ENCODE data around the gene FRMD5. TPM values are rescaled to one million over a fixed set of nuclear protein-coding genes. Genes with fewer than 3 reads are reported as not detected.

The FRMD5 gene
- total RNA-seq, 1 donor from 2014 or later, result 0.09 TPM

GRCh38 chr15:44194323-44195150 lies 534 bp downstream of the FRMD5 start:
- Mint-ChIP-seq H3K4me1 (ENCODE audit: low read depth) (peaks cover 15% of the 10 kb centered on the region), H3K36me3 (ENCODE audit: low read depth) (no peaks in the 10 kb centered on the region), H3K27me3 (ENCODE audit: low read depth) (peaks cover 64% of the 10 kb centered on the region), H3K4me3 (ENCODE audit: low read depth) (peak overlapping the region; percentile 82), H3K27ac (no peak overlapping the region), H3K9me3 (no peaks in the 10 kb centered on the region)
- peak; percentile 12 for DNase-seq (ENCODE audit: low spot score)
- intact Hi-C loops (cut with micrococcal nuclease), result no loop called here

GRCh38 chr15:44193651-44194322 lies 1.3 kb downstream of the FRMD5 start:
- no peak for DNase-seq (ENCODE audit: low spot score)
- intact Hi-C loops (cut with micrococcal nuclease), result no loop called here
- no peak overlapping the region for H3K27ac Mint-ChIP-seq
- peaks cover 15% of the 10 kb centered on the region for H3K4me1 Mint-ChIP-seq (ENCODE audit: low read depth)
- H3K4me3 Mint-ChIP-seq (ENCODE audit: low read depth), result peak overlapping the region; percentile 54
- no peaks in the 10 kb centered on the region for H3K36me3 Mint-ChIP-seq (ENCODE audit: low read depth)
- H3K27me3 Mint-ChIP-seq (ENCODE audit: low read depth), result peaks cover 58% of the 10 kb centered on the region
- H3K9me3 Mint-ChIP-seq, result no peaks in the 10 kb centered on the region

GRCh38 chr15:44188795-44189194 lies 6.3 kb downstream of the FRMD5 start:
- Mint-ChIP-seq H3K27ac (no peak overlapping the region), H3K27me3 (ENCODE audit: low read depth) (peaks cover 32% of the 10 kb centered on the region), H3K4me3 (ENCODE audit: low read depth) (no peak overlapping the region), H3K36me3 (ENCODE audit: low read depth) (no peaks in the 10 kb centered on the region), H3K9me3 (no peaks in the 10 kb centered on the region), H3K4me1 (ENCODE audit: low read depth) (peaks cover 4% of the 10 kb centered on the region)
- intact Hi-C loops (cut with micrococcal nuclease), result no loop called here
- DNase-seq (ENCODE audit: low spot score), result no peak

- no peak for DNase-seq (ENCODE audit: low spot score)
- H3K27ac Mint-ChIP-seq, result no peak overlapping the region
- intact Hi-C loops (cut with micrococcal nuclease), result no loop called here
- peaks cover 14% of the 10 kb centered on the region for H3K27me3 Mint-ChIP-seq (ENCODE audit: low read depth)
- no peaks in the 10 kb centered on the region for H3K4me1 Mint-ChIP-seq (ENCODE audit: low read depth)
- no peaks in the 10 kb centered on the region for H3K9me3 Mint-ChIP-seq
- H3K36me3 Mint-ChIP-seq (ENCODE audit: low read depth), result no peaks in the 10 kb centered on the region
- no peak overlapping the region for H3K4me3 Mint-ChIP-seq (ENCODE audit: low read depth)
Observed at GRCh38 chr15:44186705-44187104, 8.4 kb downstream of the FRMD5 start.

GRCh38 chr15:44183363-44183762 lies 11.7 kb downstream of the FRMD5 start:
- no peak for DNase-seq (ENCODE audit: low spot score)
- intact Hi-C loops (cut with micrococcal nuclease), result no loop called here
- Mint-ChIP-seq H3K4me3 (ENCODE audit: low read depth) (no peak overlapping the region), H3K27ac (no peak overlapping the region), H3K36me3 (ENCODE audit: low read depth) (no peaks in the 10 kb centered on the region), H3K9me3 (no peaks in the 10 kb centered on the region), H3K4me1 (ENCODE audit: low read depth) (no peaks in the 10 kb centered on the region), H3K27me3 (ENCODE audit: low read depth) (peaks cover 12% of the 10 kb centered on the region)

- H3K4me3 Mint-ChIP-seq (ENCODE audit: low read depth), result no peak overlapping the region
- H3K27me3 Mint-ChIP-seq (ENCODE audit: low read depth), result peaks cover 17% of the 10 kb centered on the region
- H3K4me1 Mint-ChIP-seq (ENCODE audit: low read depth), result no peaks in the 10 kb centered on the region
- no peak overlapping the region for H3K27ac Mint-ChIP-seq
- intact Hi-C loops (cut with micrococcal nuclease), result no loop called here
- H3K9me3 Mint-ChIP-seq, result no peaks in the 10 kb centered on the region
- H3K36me3 Mint-ChIP-seq (ENCODE audit: low read depth), result no peaks in the 10 kb centered on the region
- no peak for DNase-seq (ENCODE audit: low spot score)
Observed at GRCh38 chr15:44181410-44181809, 13.7 kb downstream of the FRMD5 start.

GRCh38 chr15:44177139-44177538 lies 17.9 kb downstream of the FRMD5 start:
- no peaks in the 10 kb centered on the region for H3K36me3 Mint-ChIP-seq (ENCODE audit: low read depth)
- no peak overlapping the region for H3K4me3 Mint-ChIP-seq (ENCODE audit: low read depth)
- no peak for DNase-seq (ENCODE audit: low spot score)
- H3K27me3 Mint-ChIP-seq (ENCODE audit: low read depth), result peaks cover 31% of the 10 kb centered on the region
- no peak overlapping the region for H3K27ac Mint-ChIP-seq
- no peaks in the 10 kb centered on the region for H3K4me1 Mint-ChIP-seq (ENCODE audit: low read depth)
- intact Hi-C loops (cut with micrococcal nuclease), result no loop called here
- H3K9me3 Mint-ChIP-seq, result no peaks in the 10 kb centered on the region

GRCh38 chr15:44173813-44174212 lies 21.3 kb downstream of the FRMD5 start:
- H3K9me3 Mint-ChIP-seq, result no peaks in the 10 kb centered on the region

GRCh38 chr15:44163370-44163769 lies 31.7 kb downstream of the FRMD5 start:
- Mint-ChIP-seq H3K27me3 (ENCODE audit: low read depth) (peaks cover 24% of the 10 kb centered on the region), H3K9me3 (no peaks in the 10 kb centered on the region), H3K4me1 (ENCODE audit: low read depth) (no peaks in the 10 kb centered on the region), H3K4me3 (ENCODE audit: low read depth) (no peak overlapping the region), H3K36me3 (ENCODE audit: low read depth) (no peaks in the 10 kb centered on the region), H3K27ac (no peak overlapping the region)
- DNase-seq (ENCODE audit: low spot score), result no peak
- intact Hi-C loops (cut with micrococcal nuclease), result no loop called here

More at GRCh38 chr15:44173813-44174212, 21.3 kb downstream of the FRMD5 start:
- Mint-ChIP-seq H3K27ac (no peak overlapping the region), H3K4me3 (ENCODE audit: low read depth) (no peak overlapping the region), H3K4me1 (ENCODE audit: low read depth) (no peaks in the 10 kb centered on the region), H3K27me3 (ENCODE audit: low read depth) (peaks cover 27% of the 10 kb centered on the region), H3K36me3 (ENCODE audit: low read depth) (no peaks in the 10 kb centered on the region)
- no peak for DNase-seq (ENCODE audit: low spot score)
- intact Hi-C loops (cut with micrococcal nuclease), result no loop called here

- Mint-ChIP-seq H3K27me3 (ENCODE audit: low read depth) (peaks cover 30% of the 10 kb centered on the region), H3K9me3 (no peaks in the 10 kb centered on the region), H3K36me3 (ENCODE audit: low read depth) (no peaks in the 10 kb centered on the region), H3K4me3 (ENCODE audit: low read depth) (no peak overlapping the region), H3K27ac (no peak overlapping the region), H3K4me1 (ENCODE audit: low read depth) (no peaks in the 10 kb centered on the region)
- no peak for DNase-seq (ENCODE audit: low spot score)
- intact Hi-C loops (cut with micrococcal nuclease), result no loop called here
Observed at GRCh38 chr15:44160796-44161195, 34.3 kb downstream of the FRMD5 start.

GRCh38 chr15:44159492-44159891 lies 35.6 kb downstream of the FRMD5 start:
- Mint-ChIP-seq H3K36me3 (ENCODE audit: low read depth) (no peaks in the 10 kb centered on the region), H3K4me3 (ENCODE audit: low read depth) (no peak overlapping the region), H3K9me3 (no peaks in the 10 kb centered on the region), H3K4me1 (ENCODE audit: low read depth) (no peaks in the 10 kb centered on the region), H3K27me3 (ENCODE audit: low read depth) (peaks cover 30% of the 10 kb centered on the region), H3K27ac (no peak overlapping the region)
- DNase-seq (ENCODE audit: low spot score), result no peak
- intact Hi-C loops (cut with micrococcal nuclease), result no loop called here

GRCh38 chr15:44158111-44158510 lies 37.0 kb downstream of the FRMD5 start:
- Mint-ChIP-seq H3K9me3 (no peaks in the 10 kb centered on the region), H3K36me3 (ENCODE audit: low read depth) (no peaks in the 10 kb centered on the region), H3K27ac (no peak overlapping the region), H3K27me3 (ENCODE audit: low read depth) (peaks cover 30% of the 10 kb centered on the region), H3K4me3 (ENCODE audit: low read depth) (no peak overlapping the region), H3K4me1 (ENCODE audit: low read depth) (no peaks in the 10 kb centered on the region)
- intact Hi-C loops (cut with micrococcal nuclease), result no loop called here
- no peak for DNase-seq (ENCODE audit: low spot score)

GRCh38 chr15:44157679-44158078 lies 37.4 kb downstream of the FRMD5 start:
- H3K27ac Mint-ChIP-seq, result no peak overlapping the region
- intact Hi-C loops (cut with micrococcal nuclease), result no loop called here

More at GRCh38 chr15:44157679-44158078, 37.4 kb downstream of the FRMD5 start:
- Mint-ChIP-seq H3K9me3 (no peaks in the 10 kb centered on the region), H3K27me3 (ENCODE audit: low read depth) (peaks cover 31% of the 10 kb centered on the region), H3K36me3 (ENCODE audit: low read depth) (no peaks in the 10 kb centered on the region), H3K4me1 (ENCODE audit: low read depth) (no peaks in the 10 kb centered on the region), H3K4me3 (ENCODE audit: low read depth) (no peak overlapping the region)
- no peak for DNase-seq (ENCODE audit: low spot score)
